HCT116 (cell line): ENCODE measurements around the gene TLK2. TPM values are rescaled to one million over a fixed set of nuclear protein-coding genes. Genes with fewer than 3 reads are reported as not detected.
A peak's percentile ranks its signal among the peaks of the same experiment; 100 is the strongest.
"Not testable (repeated sequence)": the region's sequence is repeated elsewhere in the genome, so short reads cannot be mapped to it uniquely, and the experiment has no call there.

ENCODE experiments used
- ATAC-seq: fragments of 200-7000 bp; cut with Tn5 transposase; 2 replicates; pipeline ENCODE4 v1.9.1; 2020; ENCODE audit warnings: mild to moderate bottlenecking, moderate library complexity
- BruUV-seq: library from RNA; stranded (reverse); fragments of 400-500 nt; replicated peaks from 2 replicates; lab custom pipeline; 2021; lab: Mats Ljungman, UMichigan
- CTCF ChIA-PET: fragments of 300-600 bp; sonication (Branson Sonifier 250); formaldehyde crosslinking; loops from one replicate; lab custom pipeline; 2021; ENCODE audit warnings: antibody characterized with exemption; lab: Charles Lee
- POLR2A ChIA-PET: fragments of 300-600, 350-600 bp; sonication (Branson Sonifier 250); formaldehyde crosslinking; loops from one replicate; lab custom pipeline; 2021; ENCODE audit warnings: antibody characterized with exemption; lab: Charles Lee
- RAD21 ChIA-PET, 2 experiments: fragments of 300-600 bp; sonication (Branson Sonifier 250); formaldehyde crosslinking; loops; one replicate each; lab custom pipeline; 2023; ENCODE audit warnings: low total read pairs in 2 of 2; ENCODE audit not compliant: uncharacterized antibody in 2 of 2, unreplicated experiment in 2 of 2, low non-redundant PET in 1 of 2; lab: Charles Lee
- DNase-seq: peaks from one replicate; pipeline ENCODE4 v3.0.0-alpha.2; 2010; ENCODE audit warnings: low read depth, low spot score
- H2AFZ ChIP-seq: fragments of 200-600 bp; shearing (Covaris generic), sonication (generic); 2 replicates; pipeline ENCODE4 v1.6.1; 2017; ENCODE audit warnings: low read depth, mixed run types, mixed read lengths, antibody characterized with exemption, low read length; ENCODE audit not compliant: poor library complexity, severe bottlenecking
- H3K27ac ChIP-seq: 2 replicates; pipeline ENCODE4 v1.5.1; 2012; ENCODE audit warnings: low read depth, low read length
- H3K27me3 ChIP-seq: fragments of 200-600 bp; sonication (generic); 2 replicates; pipeline ENCODE4 v1.6.1; 2016; ENCODE audit warnings: mixed run types, low read length, mixed read lengths; ENCODE audit not compliant: insufficient read depth
- H3K36me3 ChIP-seq, 2 experiments: fragments of 200-500 bp in 1 of 2; fragments of 200-600 bp in 1 of 2; sonication (Bioruptor generic) in 1 of 2; sonication (generic) in 1 of 2; 2 replicates each; pipeline versions ENCODE4 v1.5.1 to v1.6.1; 2014 to 2016; ENCODE audit warnings: low read length in 2 of 2, inconsistent platforms in 1 of 2, mixed read lengths in 1 of 2, mixed run types in 1 of 2; ENCODE audit not compliant: insufficient read depth in 2 of 2, control insufficient read depth in 1 of 2
- H3K4me1 ChIP-seq, 2 experiments: fragments of 200-600 bp in 1 of 2; sonication (generic) in 1 of 2; 2 replicates each; pipeline versions ENCODE4 v1.5.1 to v1.6.1; 2012 to 2017; ENCODE audit warnings: low read length in 2 of 2, inconsistent platforms in 1 of 2, mild to moderate bottlenecking in 1 of 2, mixed read lengths in 1 of 2, mixed run types in 1 of 2, moderate library complexity in 1 of 2; ENCODE audit not compliant: insufficient read depth in 2 of 2, control insufficient read depth in 1 of 2
- H3K4me2 ChIP-seq: fragments of 200-600 bp; sonication (generic); 2 replicates; pipeline ENCODE4 v1.6.1; 2017; ENCODE audit warnings: mixed run types, low read length, mixed read lengths
- H3K4me3 ChIP-seq, 2 experiments: fragments of 200-600 bp in 1 of 2; sonication (generic) in 1 of 2; replicated peaks in 1 of 2; 2 replicates each; pipeline ENCODE4 v1.5.1; 2011 to 2016; ENCODE audit warnings: low read length in 2 of 2, control low read depth in 1 of 2, low read depth in 1 of 2, mild to moderate bottlenecking in 1 of 2, mixed read lengths in 1 of 2, mixed run types in 1 of 2
- H3K79me2 ChIP-seq: fragments of 200-600 bp; sonication (generic); 2 replicates; pipeline ENCODE4 v1.6.1; 2017; ENCODE audit warnings: mild to moderate bottlenecking, mixed run types, low read length, moderate library complexity, mixed read lengths; ENCODE audit not compliant: insufficient read depth
- H3K9ac ChIP-seq: fragments of 200-600 bp; sonication (generic); 2 replicates; pipeline ENCODE4 v1.6.1; 2016; ENCODE audit warnings: low read length, mixed read lengths
- H3K9me2 ChIP-seq: fragments of 200-600 bp; sonication (generic), shearing (Covaris generic); 2 replicates; pipeline ENCODE4 v1.6.1; 2017; ENCODE audit warnings: mixed run types, mild to moderate bottlenecking, moderate library complexity; ENCODE audit not compliant: insufficient read depth
- H3K9me3 ChIP-seq, 2 experiments: fragments of 200-500 bp in 1 of 2; fragments of 200-600 bp in 1 of 2; sonication (Bioruptor generic) in 1 of 2; sonication (generic) in 1 of 2; 2 replicates each; pipeline ENCODE4 v1.6.1; 2014 to 2017; ENCODE audit warnings: low read length in 2 of 2, mixed read lengths in 2 of 2, inconsistent platforms in 1 of 2, low read depth in 1 of 2, mild to moderate bottlenecking in 1 of 2, mixed run types in 1 of 2, moderate library complexity in 1 of 2; ENCODE audit not compliant: control insufficient read depth in 1 of 2, insufficient read depth in 1 of 2
- H4K20me1 ChIP-seq: fragments of 200-600 bp; sonication (generic), shearing (Covaris generic); 2 replicates; pipeline ENCODE4 v1.6.1; 2017; ENCODE audit warnings: mixed run types, mild to moderate bottlenecking, moderate library complexity; ENCODE audit not compliant: insufficient read depth
- intact Hi-C: fragments of 100-400 bp; cut with micrococcal nuclease; formaldehyde crosslinking; loops from 2 replicates; pipeline ENCODE4 v1.10.0; 2022
- total RNA-seq: library from RNA; stranded (reverse); gene quantifications from one replicate; pipeline ENCODE4 v1.2.1, GENCODE V29; 2021; ENCODE audit not compliant: unreplicated experiment

Gene TLK2
- total RNA-seq, 1 experiment from 2014 or later: 56.6 TPM

DNA sequence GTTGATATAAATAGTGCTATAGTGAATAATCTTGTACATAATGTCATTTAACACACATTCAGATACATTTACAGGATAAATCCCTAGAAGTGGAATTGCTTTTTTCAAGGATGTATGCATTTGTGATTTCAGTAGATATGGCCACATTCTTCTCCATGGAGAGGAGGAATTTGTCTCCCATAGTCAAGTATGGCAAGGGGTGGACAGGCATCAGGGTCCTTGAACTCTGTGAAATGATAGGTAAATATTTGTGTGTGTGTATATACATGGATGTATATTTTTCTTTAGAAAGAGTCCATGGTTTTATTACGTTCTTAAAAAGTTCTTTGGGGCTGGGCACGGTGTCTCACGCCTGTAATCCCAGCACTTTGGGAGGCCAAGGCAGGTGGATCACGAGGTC, 17.7 kb downstream of the TLK2 start:
- POLR2A ChIA-PET, intact Hi-C loops: not testable (repeated sequence)

DNA sequence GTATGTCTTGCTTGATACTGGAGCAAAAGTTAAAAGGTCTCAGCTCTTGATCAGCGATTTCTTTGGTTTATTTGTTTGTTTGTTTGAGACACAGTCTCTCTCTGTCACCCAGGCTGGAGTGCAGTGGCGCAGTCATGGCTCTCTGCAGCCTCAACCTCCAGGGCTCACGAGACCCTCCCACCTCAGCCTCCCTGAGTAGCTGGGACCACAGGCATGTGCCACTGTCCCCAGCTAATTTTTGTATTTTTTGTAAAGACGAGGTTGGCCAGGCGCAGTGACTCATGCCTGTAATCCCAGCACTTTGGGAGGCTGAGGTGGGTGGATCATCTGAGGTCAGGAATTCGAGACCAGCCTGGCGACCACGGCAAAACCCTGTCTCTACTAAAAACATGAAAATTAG, 20.2 kb downstream of the TLK2 start:
- H3K27ac ChIP-seq: peak overlapping the region; percentile 48
- H4K20me1 ChIP-seq, POLR2A ChIA-PET, intact Hi-C loops, H3K4me3 ChIP-seq, H3K36me3 ChIP-seq, H3K27me3 ChIP-seq, CTCF ChIA-PET, DNase-seq, H3K9me2 ChIP-seq, H3K9ac ChIP-seq, H2AFZ ChIP-seq, RAD21 ChIA-PET, H3K9me3 ChIP-seq, BruUV-seq: not testable (repeated sequence)
- ATAC-seq: peak; percentile 81
- peaks cover 82% of the 10 kb centered on the region for H3K79me2 ChIP-seq
- peak overlapping the region; percentile 63 for H3K4me2 ChIP-seq
- peaks cover 16 to 32% of the 10 kb centered on the region in 2 experiments for H3K4me1 ChIP-seq

More for the DNA sequence above, 17.7 kb downstream of the TLK2 start:
- BruUV-seq, RAD21 ChIA-PET, H3K9me3 ChIP-seq, H3K9me2 ChIP-seq, ATAC-seq, H3K36me3 ChIP-seq, H3K9ac ChIP-seq, H4K20me1 ChIP-seq, H3K4me2 ChIP-seq, DNase-seq, H3K27me3 ChIP-seq, CTCF ChIA-PET, H3K27ac ChIP-seq, H3K4me3 ChIP-seq, H2AFZ ChIP-seq: not testable (repeated sequence)
- H3K79me2 ChIP-seq: peaks cover 86% of the 10 kb centered on the region
- H3K4me1 ChIP-seq: peaks cover 16 to 32% of the 10 kb centered on the region in 2 experiments

DNA sequence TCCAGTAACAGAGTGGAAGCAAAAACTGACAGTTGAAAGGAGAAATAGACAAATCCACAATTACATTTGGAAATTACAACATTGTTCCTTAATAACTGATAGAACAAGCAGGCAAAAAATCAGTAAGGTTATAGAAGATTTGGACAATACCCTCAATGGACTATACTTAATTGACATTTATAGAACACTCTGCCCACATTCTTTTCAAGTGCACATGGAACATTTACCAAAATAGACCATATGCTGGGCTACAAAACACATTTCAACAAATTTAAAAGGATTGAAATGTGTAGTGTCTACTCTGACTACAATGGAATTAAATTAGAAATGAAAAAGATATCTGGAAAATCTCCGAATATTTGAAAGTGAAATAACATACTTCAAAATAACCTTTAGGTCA, 21.8 kb downstream of the TLK2 start:
- H3K4me3 ChIP-seq, ATAC-seq, intact Hi-C loops, H3K9me3 ChIP-seq, H3K36me3 ChIP-seq, CTCF ChIA-PET, H2AFZ ChIP-seq, POLR2A ChIA-PET, DNase-seq, RAD21 ChIA-PET, H3K27me3 ChIP-seq, H3K27ac ChIP-seq, H3K9ac ChIP-seq, H4K20me1 ChIP-seq, H3K4me2 ChIP-seq, BruUV-seq, H3K9me2 ChIP-seq: not testable (repeated sequence)
- peaks cover 83% of the 10 kb centered on the region for H3K79me2 ChIP-seq
- peaks cover 16 to 32% of the 10 kb centered on the region in 2 experiments for H3K4me1 ChIP-seq

DNA sequence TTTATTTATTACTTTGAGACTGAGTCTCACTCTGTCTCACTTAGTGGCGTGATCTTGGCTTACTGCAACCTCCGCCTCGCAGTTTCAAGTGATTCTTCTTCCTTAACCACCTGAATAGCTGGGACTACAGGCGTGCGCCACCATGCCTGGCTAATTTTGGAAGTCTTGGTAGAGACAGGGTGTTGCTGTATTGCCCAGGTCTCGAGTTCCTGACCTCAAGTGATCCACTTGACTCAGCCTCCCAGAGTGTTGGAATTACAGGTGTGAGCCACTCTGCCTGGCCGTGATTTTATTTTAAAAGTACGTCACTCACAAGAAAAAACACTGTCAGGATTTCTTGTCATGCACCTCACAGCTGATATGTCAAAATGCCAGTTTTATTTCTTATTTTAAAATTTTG, 26.2 kb downstream of the TLK2 start:
- H3K4me1 ChIP-seq, H3K9ac ChIP-seq, H3K9me3 ChIP-seq, DNase-seq, BruUV-seq, H2AFZ ChIP-seq, H3K4me3 ChIP-seq, H3K27ac ChIP-seq, CTCF ChIA-PET, H3K4me2 ChIP-seq, RAD21 ChIA-PET, H3K27me3 ChIP-seq, H3K36me3 ChIP-seq, intact Hi-C loops, H4K20me1 ChIP-seq, H3K9me2 ChIP-seq, ATAC-seq, POLR2A ChIA-PET: not testable (repeated sequence)
- H3K79me2 ChIP-seq: peaks cover 78% of the 10 kb centered on the region
